HG02884 (cell line): Measurements from ENCODE around the gene FOS.

Experiments used
- ATAC-seq: cut with Tn5 transposase; IDR thresholded peaks from one replicate; pipeline ENCODE4 v1.9.1; 2021; ENCODE audit warnings: mild to moderate bottlenecking, moderate library complexity; ENCODE audit not compliant: unreplicated experiment

Gene FOS

GRCh38 chr14:75249958-75250336, 28.7 kb upstream of the FOS start:
- ATAC-seq: no peak

DNA sequence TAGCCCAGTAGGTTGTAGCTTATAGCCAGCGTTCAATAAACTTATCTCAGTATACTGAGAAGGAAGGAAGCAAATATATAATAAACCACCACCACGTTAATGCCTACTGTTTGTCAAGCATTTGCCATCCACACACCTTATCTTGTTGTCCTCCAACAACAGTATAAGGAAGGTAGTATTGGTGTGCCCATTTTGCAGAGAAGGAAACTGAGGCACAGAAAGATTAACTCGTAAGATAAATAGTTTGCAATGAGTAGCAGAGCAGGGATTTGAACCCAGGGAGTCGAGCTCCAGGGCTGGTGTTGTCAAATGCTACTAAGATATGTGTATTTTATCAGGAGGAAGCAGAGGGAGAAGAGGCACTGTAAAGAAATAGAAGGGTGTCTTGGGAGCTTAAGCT, 27.8 kb upstream of the FOS start:
- ATAC-seq: no peak

GRCh38 chr14:75252254-75252837, 26.3 kb upstream of the FOS start:
- no peak for ATAC-seq

DNA sequence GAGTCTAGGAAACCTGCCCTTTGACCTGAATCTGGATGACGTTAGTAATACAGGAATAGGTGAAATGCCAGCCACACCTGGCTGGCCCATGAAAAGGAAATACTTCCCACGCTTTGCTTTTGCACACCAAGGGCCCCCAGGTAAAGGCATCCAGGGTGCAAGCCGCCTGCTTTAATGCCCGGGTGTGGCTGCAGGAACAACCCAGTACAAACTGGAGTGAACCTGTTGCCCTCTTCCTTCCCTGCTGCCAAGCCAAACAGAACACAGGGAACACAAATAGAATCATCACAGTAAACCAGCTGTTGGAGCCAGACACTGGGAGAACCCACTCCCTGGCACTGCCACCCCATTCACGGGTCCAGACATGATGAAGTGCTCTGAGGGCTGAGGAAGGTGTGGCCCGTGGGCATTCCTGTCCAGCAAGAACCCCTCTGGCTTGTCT, 24.2 kb upstream of the FOS start:
- no peak for ATAC-seq

DNA sequence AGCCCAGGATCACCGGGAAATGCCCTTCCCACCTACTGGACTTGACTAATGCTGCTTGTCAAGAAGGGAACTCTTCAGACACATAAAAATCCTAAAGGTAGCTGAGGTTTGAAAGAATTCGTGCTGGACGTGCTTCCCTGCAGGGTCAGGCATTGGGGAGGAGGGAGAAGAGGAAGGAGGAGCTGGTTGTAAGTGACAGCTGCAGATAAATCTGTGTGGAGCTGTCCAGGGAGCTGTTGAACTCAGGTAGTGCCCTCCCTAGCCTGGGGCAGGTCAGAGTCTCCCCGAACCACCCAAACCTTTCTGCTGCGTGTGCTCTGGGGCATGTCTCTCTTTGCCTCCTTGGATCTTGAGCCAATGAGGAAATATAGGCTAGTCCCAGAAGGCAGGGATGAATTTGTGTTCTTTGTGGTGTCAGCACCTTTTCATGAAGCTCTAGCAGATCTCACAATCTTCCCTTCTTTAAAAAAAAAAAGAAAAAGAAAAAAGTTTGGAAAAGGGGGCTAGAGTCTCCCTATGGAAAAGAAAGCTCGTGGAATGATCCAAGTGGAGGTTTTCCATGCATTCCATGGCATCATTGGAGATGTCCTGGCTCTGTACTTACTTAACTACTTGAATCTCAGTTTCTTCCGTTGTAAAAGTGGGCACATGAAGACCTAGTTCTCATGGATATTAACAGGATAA, 23.6 kb upstream of the FOS start:
- no peak for ATAC-seq

DNA sequence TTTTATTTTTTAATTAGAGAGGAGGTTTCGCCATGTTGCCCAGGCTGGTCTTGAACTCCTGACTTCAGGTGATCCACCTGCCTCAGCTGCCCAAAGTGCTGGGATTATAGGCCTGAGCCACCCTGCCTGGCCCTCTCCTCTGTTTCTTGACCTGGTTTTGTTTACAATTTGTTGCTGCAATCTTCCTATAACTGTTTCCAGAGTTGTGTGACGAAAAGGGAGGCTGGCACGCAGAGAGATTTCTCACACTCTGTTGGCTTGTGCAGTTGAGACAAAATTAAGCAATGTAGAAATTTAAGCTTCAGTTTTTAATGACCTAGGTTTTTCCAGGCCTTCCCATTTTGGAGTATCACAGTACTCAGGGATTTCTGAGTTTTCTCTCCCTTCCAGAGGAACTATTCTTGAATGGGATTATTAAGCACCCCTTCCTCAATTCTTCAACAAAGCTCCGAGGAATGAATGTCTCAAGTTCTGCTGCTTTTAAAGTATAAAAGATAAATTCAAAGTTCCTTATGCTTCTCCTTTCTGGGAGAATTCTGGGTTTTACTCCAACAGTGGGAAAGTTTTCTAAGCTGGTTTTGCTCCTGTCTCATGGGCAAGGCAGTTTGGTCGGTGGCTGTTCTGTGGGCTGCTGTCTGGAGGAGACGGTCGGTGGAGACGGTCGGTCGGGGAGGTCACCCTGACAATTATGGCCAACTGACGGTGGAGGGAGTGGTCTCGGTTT, 20.4 kb upstream of the FOS start:
- ATAC-seq: no peak

DNA sequence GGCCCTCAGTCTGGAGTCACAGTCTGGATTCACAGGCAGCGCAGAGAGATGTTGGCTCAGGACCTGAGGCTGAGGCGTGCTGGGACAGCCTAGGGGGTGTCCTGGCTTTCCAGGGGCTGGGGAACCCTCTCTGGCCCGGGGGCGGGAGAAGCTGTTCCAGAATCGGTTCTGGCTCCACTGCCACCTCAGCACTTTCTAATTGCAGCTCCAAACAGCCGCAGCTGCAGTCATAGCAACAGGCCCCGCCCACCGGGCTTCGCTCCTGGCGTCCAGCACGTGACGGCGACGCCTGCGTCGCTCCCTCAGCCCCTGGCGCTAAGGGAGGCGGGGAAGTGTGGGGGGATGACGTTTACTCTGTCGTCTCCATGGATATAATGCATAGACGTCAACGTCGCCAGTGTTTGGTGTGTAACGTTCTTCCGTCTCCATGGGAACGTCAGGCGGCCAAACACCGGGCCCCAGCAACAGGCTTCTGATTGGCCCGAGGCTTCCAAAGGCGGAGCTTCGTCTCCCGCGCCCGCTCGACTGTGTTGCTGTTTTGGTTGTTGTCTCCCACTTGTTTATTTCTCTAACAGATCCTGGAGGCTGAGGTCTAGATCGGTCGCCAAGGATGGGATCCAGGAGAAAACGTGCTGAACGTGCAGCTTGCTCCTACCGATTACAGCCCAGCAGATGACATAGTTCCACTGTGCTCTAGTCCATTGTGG, 19.7 kb upstream of the FOS start:
- ATAC-seq: peak; percentile 97

DNA sequence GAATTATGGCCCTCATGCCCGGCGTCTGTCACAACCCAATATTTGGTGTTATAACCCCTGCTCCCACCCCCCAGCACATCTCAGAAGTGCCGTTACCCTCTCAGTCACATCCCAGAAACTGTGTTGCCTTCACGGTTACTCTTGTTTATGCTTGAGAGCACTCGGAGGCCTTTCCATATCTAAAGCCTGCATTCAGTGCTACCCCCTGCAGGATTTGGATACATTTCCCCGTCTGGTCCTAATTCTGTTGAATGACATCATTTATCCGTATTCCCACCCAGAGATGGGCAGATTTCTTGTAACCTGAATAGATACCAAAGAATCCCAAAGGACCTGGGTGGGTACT, 19.1 kb upstream of the FOS start:
- no peak for ATAC-seq

GRCh38 chr14:75260025-75260763, 18.4 kb upstream of the FOS start:
- ATAC-seq: no peak

DNA sequence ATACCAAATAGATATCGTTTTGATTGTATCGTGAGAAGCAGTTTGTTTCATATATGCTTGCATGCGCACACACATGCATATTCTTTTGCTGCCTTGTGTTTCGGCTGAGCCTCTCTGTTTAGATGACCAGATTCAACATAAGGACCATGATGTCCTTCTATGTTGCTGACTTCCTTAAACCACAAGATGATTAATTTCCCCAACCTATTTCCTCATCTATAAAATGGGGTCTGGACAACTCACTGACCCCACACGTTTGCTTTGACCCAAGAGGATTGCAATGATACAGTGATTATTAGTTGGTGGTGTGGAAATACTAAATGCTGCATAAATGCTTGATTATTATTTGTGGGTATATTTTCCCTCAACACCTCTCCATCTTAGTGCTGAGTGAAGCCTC, 16.8 kb upstream of the FOS start:
- no peak for ATAC-seq

GRCh38 chr14:75262641-75263040, 16.0 kb upstream of the FOS start:
- no peak for ATAC-seq

GRCh38 chr14:75264036-75264435, 14.6 kb upstream of the FOS start:
- ATAC-seq: no peak

DNA sequence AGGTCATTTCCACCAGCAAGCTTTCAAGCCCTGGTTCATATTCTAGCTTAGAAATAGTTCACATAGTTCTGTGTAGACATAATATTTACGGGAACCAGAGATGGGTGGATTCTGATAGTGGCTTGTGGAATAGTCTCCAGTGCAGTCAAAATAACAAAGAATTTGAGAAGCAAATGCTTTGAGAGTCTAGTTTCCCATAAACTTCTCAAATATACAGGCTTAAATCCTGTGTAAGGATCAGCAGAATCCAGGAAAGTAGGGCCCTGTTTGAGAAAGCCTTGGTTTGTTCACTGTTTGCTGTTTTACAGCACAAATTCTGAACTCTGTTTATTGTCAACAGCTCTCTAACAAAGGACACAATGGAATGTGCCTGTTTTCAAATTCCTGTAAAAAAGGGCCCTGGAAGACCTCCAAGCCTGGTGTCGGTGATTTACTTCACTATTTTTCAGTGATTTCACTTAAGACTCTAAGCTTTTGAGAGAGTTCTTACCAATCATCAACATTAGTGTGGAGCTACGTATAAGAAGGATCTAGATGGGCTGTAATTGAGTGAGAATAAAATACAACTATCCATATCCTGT, 11.4 kb upstream of the FOS start:
- ATAC-seq: no peak

GRCh38 chr14:75268633-75269550, 9.7 kb upstream of the FOS start:
- ATAC-seq: no peak

DNA sequence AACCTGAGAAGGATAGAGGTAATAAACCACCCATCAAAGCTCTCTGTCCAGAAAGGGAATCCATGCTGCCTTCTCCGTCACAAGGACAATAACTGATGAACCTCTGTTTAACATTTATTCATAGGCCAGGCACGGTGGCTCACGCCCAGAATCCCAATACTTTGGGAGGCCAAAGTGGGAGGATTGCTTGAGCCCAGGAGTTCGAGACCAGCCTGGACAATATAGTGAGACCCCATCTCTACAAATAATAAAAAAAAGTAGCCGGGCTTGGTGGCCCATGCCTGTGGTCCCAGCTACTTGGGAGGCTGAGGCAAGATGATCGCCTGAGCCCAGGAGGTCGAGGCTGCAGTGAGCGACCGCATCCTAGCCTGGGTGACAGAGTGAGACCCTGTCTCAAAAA, 7.1 kb upstream of the FOS start:
- ATAC-seq: no peak

- no peak for ATAC-seq
Measured at GRCh38 chr14:75273272-75274049, 5.2 kb upstream of the FOS start.

- no peak for ATAC-seq
Measured at GRCh38 chr14:75274050-75274898, 4.4 kb upstream of the FOS start.
